ENCODE results near the gene FURIN. TPM values are rescaled to one million over a fixed set of nuclear protein-coding genes. Genes with fewer than 3 reads are reported as not detected.

FURIN gene
- total and polyA plus RNA-seq, 4 donors: 13.2 to 27.0 (median 24.3) TPM

DNA sequence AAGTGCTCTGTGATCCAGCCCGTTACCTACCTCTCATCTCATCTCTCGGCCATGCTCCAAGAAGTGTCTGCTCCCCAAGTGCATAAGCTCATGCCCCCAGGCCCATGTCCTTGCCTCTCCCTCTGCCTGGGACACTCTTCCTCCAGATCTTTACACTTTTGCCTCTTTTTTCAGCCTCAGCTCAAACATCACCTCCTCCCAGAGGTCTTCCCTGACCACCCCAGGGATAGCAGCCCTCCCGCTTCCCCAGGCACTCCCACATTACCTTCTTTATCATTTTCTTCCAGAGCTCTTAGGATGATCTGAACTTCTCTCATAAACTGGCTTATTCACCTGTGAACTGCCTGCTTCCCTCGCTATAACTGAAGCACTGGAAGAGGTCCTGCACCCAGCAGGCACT lies 2.7 kb upstream of the FURIN start:
- Histone ChIP-seq H3K4me1 (ENCODE audit: control insufficient read depth, insufficient read depth, low read length) (peaks cover 16% of the 10 kb centered on the region), H3K27me3 (ENCODE audit: control insufficient read depth, insufficient read depth, low read length) (no peaks in the 10 kb centered on the region), H3K36me3 (ENCODE audit: control insufficient read depth, insufficient read depth, low read length) (no peaks in the 10 kb centered on the region), H3K4me3 (ENCODE audit: low read depth, low read length) (no peak overlapping the region), H3K9me3 (ENCODE audit: control insufficient read depth, insufficient read depth, low read length) (no peaks in the 10 kb centered on the region), H3K27ac (ENCODE audit: low read depth, low read length) (no peak overlapping the region)
- no peak for DNase-seq (ENCODE audit: low read depth in 4 of 6, low spot score in 6 of 6)
- WGBS (ENCODE audit: insufficient coverage): 94% methylated on average over 3 of the region's 4 CpGs

DNA sequence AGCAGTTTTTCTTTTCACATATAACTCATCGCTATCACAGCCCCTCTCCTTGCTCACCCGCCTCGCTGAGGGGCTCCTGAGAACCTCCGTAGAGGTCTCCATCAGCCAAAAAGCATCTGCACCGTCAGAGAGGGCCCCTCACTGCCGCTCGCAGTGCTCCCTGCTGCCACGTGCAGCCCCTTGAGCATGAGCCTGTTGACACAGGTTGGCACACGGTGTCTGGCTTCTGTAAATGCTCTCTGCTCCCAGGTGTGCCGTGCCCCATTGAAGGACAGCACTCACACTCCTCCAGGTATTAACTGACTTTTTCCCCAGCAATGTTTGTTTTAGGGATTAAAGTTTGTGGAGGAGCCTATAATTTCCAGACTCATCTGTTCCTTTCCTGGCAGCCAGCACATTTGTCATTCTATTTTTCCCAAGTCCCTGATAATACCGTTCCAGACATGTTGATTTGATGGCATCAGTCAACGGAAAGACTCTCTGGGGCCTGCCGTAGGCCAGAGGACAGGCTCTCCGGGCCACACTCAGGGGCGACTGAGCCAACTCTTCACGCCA lies 2.1 kb upstream of the FURIN start:
- no peaks in the 10 kb centered on the region for H3K36me3 ChIP-seq (ENCODE audit: control insufficient read depth, insufficient read depth, low read length)
- peak in 1 of 6 donors; percentile 25 for DNase-seq (ENCODE audit: low read depth in 4 of 6, low spot score in 6 of 6)
- WGBS (ENCODE audit: insufficient coverage): 65% methylated on average over 14 of the region's 16 CpGs
- no peaks in the 10 kb centered on the region for H3K9me3 ChIP-seq (ENCODE audit: control insufficient read depth, insufficient read depth, low read length)
- H3K27me3 ChIP-seq (ENCODE audit: control insufficient read depth, insufficient read depth, low read length): no peaks in the 10 kb centered on the region
- no peak overlapping the region for H3K4me3 ChIP-seq (ENCODE audit: low read depth, low read length)
- no peak overlapping the region for H3K27ac ChIP-seq (ENCODE audit: low read depth, low read length)
- peaks cover 19% of the 10 kb centered on the region for H3K4me1 ChIP-seq (ENCODE audit: control insufficient read depth, insufficient read depth, low read length)

DNA sequence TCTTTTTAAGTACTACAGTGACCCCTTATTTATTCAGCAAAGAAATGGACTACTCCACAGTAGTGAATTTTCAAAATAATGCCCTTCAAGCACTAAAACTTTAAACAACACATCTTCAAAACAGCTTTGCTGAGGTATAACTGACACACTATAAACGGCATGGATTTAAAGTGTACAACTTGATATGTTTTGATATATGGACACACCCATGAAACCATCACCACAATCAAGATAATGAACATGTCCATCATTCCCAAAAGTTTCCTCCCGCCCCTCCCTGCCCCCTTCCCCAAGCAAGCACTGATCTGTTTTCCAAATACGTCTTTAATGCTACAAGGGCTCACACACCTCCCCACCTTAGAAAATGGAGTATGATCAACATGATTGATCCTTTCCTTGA lies 1.6 kb upstream of the FURIN start:
- Histone ChIP-seq H3K4me3 (ENCODE audit: low read depth, low read length) (no peak overlapping the region), H3K4me1 (ENCODE audit: control insufficient read depth, insufficient read depth, low read length) (peaks cover 19% of the 10 kb centered on the region), H3K9me3 (ENCODE audit: control insufficient read depth, insufficient read depth, low read length) (no peaks in the 10 kb centered on the region), H3K27ac (ENCODE audit: low read depth, low read length) (no peak overlapping the region), H3K36me3 (ENCODE audit: control insufficient read depth, insufficient read depth, low read length) (no peaks in the 10 kb centered on the region), H3K27me3 (ENCODE audit: control insufficient read depth, insufficient read depth, low read length) (no peaks in the 10 kb centered on the region)
- 100% methylated on average over 1 of the region's 3 CpGs for WGBS (ENCODE audit: insufficient coverage)
- DNase-seq (ENCODE audit: low read depth in 4 of 6, low spot score in 6 of 6): no peak

DNA sequence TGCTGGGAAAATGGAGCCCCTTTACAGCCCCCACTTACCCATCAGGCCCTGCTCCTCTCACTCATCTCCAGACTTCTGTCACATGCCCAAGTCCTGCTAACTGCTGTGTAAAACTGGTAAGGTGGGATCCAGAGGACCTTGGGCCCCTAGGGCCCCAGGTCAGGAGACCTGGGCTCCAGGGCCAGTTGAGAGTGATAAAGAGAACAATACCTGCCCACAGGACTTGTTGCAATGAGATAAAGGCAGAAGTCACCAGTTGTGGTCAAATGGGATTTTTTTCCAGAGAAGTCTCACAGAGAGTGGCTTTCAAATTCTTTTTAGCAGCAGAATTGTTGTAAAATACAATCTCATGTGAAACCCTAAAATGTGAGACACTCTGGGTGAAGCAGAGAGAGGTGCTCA lies 753 bp downstream of the FURIN start:
- Histone ChIP-seq H3K36me3 (ENCODE audit: control insufficient read depth, insufficient read depth, low read length) (peaks cover 7% of the 10 kb centered on the region), H3K4me1 (ENCODE audit: control insufficient read depth, insufficient read depth, low read length) (peaks cover 39% of the 10 kb centered on the region), H3K27ac (ENCODE audit: low read depth, low read length) (no peak overlapping the region), H3K9me3 (ENCODE audit: control insufficient read depth, insufficient read depth, low read length) (no peaks in the 10 kb centered on the region), H3K27me3 (ENCODE audit: control insufficient read depth, insufficient read depth, low read length) (no peaks in the 10 kb centered on the region), H3K4me3 (ENCODE audit: low read depth, low read length) (no peak overlapping the region)
- DNase-seq (ENCODE audit: low read depth in 4 of 6, low spot score in 6 of 6): no peak

DNA sequence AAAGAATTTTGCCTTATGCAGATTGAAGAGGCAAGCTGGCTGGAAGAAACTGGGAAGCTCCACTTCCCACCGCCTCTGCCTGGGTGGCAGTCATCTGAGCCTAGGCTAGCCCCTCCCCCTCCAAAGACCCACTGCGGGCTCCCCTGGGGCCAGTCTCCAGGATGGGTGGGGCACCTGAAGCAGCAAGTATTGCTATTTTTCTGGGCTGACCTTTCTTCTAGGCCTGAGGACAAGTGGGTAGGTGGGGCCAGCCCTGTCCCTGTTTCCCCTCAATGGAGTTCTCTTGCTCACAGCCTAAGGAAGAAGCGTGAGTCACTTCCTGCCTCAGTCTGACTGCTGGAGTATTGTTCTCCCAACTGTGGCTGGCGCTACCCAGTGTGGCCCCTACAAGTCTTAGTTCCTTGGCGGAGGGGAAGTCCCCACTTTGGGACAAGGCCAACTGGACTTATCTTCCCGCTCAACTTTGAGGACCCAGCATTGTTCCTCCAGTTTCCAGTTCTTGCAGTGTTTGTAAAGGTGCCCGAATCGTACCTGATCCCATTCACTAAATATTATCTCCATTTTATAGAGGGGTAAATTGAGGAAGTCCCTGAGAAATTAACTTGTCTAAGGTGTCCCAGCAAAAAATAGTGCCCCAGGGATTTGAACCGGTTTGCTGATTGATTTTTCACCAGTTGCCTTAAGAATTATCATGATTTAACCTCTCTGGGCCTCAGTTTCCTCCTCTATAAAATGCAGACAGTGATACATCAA lies 1.4 kb downstream of the FURIN start:
- Histone ChIP-seq H3K4me1 (ENCODE audit: control insufficient read depth, insufficient read depth, low read length) (peaks cover 42% of the 10 kb centered on the region), H3K36me3 (ENCODE audit: control insufficient read depth, insufficient read depth, low read length) (peaks cover 10% of the 10 kb centered on the region), H3K9me3 (ENCODE audit: control insufficient read depth, insufficient read depth, low read length) (no peaks in the 10 kb centered on the region), H3K27ac (ENCODE audit: low read depth, low read length) (peak overlapping the region; percentile 11), H3K4me3 (ENCODE audit: low read depth, low read length) (no peak overlapping the region), H3K27me3 (ENCODE audit: control insufficient read depth, insufficient read depth, low read length) (no peaks in the 10 kb centered on the region)
- 61% methylated on average over 4 of the region's 9 CpGs for WGBS (ENCODE audit: insufficient coverage)
- DNase-seq (ENCODE audit: low read depth in 4 of 6, low spot score in 6 of 6): peak in 1 of 6 donors; percentile 46

DNA sequence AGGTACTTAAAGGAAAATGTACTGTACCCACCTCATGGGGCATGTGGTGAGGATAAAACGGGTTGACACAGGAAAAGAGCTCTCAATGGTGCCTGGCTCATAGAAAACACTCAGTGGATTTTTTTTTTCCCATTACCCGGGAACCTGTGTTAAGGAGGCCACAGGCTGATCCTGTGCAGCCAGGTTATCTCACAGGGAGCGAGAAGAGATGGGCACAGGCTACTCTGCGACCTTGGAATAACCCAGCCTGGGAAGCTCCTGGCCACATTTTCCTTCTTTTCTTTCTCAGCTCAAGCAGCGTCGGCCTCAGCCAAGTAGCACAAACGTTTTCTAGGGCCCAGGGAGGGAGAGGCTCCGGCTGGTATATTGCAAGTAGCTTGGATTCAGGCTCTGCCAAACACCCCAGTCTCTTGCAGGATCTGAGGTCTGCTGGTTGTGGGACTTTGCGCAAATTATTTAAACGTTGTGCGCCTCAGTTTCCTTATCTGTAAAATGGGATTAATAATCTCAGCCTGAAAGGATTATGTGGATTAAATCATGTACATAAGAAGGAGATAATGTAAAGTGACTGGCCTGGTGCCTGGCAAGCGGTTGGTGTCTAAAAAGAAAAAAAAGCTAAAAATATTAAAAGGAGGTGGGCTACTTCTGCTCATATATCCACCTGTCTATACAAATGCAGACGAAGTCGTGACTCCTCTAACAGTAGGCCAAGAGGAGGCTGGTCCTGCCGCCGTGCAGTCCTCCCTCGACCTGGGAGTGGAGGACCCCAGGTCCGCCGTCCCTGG lies 2.2 kb downstream of the FURIN start:
- Histone ChIP-seq H3K36me3 (ENCODE audit: control insufficient read depth, insufficient read depth, low read length) (peaks cover 12% of the 10 kb centered on the region), H3K27ac (ENCODE audit: low read depth, low read length) (peak overlapping the region; percentile 71), H3K4me1 (ENCODE audit: control insufficient read depth, insufficient read depth, low read length) (peaks cover 42% of the 10 kb centered on the region), H3K27me3 (ENCODE audit: control insufficient read depth, insufficient read depth, low read length) (no peaks in the 10 kb centered on the region), H3K4me3 (ENCODE audit: low read depth, low read length) (peak overlapping the region; percentile 62), H3K9me3 (ENCODE audit: control insufficient read depth, insufficient read depth, low read length) (no peaks in the 10 kb centered on the region)
- WGBS (ENCODE audit: insufficient coverage): 37% methylated on average over 14 of the region's 19 CpGs
- peak in 1 of 6 donors; percentile 39 for DNase-seq (ENCODE audit: low read depth in 4 of 6, low spot score in 6 of 6)

DNA sequence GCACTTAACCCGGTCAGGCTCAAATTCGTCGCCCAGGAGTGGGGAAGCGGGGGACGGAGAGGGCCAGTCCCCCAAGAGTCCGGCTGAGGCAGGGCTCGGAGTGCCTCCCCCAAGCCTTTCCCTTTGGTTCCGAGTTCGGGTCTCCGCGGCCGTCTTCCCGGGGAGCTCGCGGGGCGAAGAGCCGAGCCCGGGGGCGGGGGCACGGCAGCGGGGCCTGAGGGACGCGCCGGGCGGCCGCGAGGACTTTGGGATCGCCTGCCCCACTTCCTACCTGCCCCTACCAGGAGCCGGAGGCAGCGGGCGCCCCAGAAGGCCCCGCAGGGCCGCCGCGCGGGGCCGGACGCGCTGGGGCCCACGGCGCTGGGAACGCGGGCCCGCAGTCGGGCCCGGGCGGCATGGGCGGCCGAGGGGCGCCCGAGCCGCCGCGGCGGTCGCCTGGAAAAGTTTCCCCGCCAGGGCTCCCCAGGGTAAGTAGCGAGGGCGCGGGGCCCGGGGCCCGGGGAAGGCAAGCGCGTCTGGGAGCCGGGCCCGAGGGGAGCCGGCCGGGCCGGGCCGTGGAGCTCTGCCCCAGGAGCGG lies 2.8 kb downstream of the FURIN start:
- Histone ChIP-seq H3K9me3 (ENCODE audit: control insufficient read depth, insufficient read depth, low read length) (no peaks in the 10 kb centered on the region), H3K27ac (ENCODE audit: low read depth, low read length) (peak overlapping the region; percentile 71), H3K4me3 (ENCODE audit: low read depth, low read length) (peak overlapping the region; percentile 62), H3K4me1 (ENCODE audit: control insufficient read depth, insufficient read depth, low read length) (peaks cover 42% of the 10 kb centered on the region), H3K36me3 (ENCODE audit: control insufficient read depth, insufficient read depth, low read length) (peaks cover 19% of the 10 kb centered on the region), H3K27me3 (ENCODE audit: control insufficient read depth, insufficient read depth, low read length) (no peaks in the 10 kb centered on the region)
- DNase-seq (ENCODE audit: low read depth in 4 of 6, low spot score in 6 of 6): peak in 2 of 6 donors; percentile 52 to 65
- under 1% methylated on average over 61 of the region's 71 CpGs for WGBS (ENCODE audit: insufficient coverage)

DNA sequence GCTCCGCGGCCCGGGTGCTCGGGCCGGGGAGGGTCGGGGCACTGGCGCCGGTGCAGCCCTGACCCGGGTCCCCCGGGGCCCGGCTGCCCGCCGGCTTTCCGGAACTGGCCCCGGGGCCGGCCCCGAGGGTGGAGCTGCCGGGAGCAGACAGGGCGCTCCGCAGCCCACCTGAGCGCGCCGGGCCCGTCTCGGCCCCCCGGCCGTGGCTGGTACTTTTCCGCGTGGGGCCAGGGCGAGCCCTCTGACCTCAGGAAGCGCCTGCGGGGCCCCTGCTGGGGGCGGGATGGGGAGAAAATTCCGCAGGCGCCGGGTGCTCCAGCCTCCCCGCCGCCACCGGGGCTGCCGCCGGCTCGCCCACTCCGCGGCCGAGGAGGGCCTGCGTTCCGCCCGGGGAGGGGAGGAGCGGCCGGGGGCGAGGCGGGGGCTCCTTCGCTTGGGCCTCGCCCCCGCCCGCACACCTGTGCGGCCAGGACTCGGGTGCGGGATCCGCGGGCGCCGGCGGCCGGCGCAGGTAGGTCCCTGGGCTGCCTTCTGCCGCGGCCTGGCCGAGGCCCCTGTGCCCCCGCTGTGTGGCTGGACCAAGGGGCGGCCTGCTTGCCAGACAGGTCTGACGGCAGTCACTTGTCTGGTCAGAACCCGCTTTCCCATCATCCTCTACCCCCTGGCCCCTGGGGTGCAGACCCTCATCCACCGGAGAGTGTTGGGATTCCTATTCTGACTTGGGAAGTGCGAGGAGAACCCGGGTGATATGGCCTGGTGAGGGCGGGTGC lies 3.5 kb downstream of the FURIN start:
- Histone ChIP-seq H3K4me3 (ENCODE audit: low read depth, low read length) (peak overlapping the region; percentile 48), H3K27me3 (ENCODE audit: control insufficient read depth, insufficient read depth, low read length) (no peaks in the 10 kb centered on the region), H3K36me3 (ENCODE audit: control insufficient read depth, insufficient read depth, low read length) (peaks cover 26% of the 10 kb centered on the region), H3K27ac (ENCODE audit: low read depth, low read length) (no peak overlapping the region), H3K9me3 (ENCODE audit: control insufficient read depth, insufficient read depth, low read length) (no peaks in the 10 kb centered on the region), H3K4me1 (ENCODE audit: control insufficient read depth, insufficient read depth, low read length) (peaks cover 42% of the 10 kb centered on the region)
- under 1% methylated on average over 72 of the region's 77 CpGs for WGBS (ENCODE audit: insufficient coverage)
- DNase-seq (ENCODE audit: low read depth in 4 of 6, low spot score in 6 of 6): peak in 2 of 6 donors; percentile 21 to 54
